K562 (cell line): Measurements from ENCODE around the gene MMEL1. TPM values are rescaled to one million over a fixed set of nuclear protein-coding genes. Genes with fewer than 3 reads are reported as not detected.

Experiments used
- ATAC-seq: fragments of 200-7000 bp; cut with Tn5 transposase; 3 replicates; pipeline ENCODE4 v1.9.1; 2020; ENCODE audit warnings: moderate library complexity
- BruUV-seq: library from RNA; stranded (reverse); fragments of 400-500 nt; replicated peaks from 2 replicates; lab custom pipeline; 2021; lab: Mats Ljungman, UMichigan
- CTCF ChIA-PET: fragments of 300-600 bp; formaldehyde crosslinking; extraction: SDS; loops from one replicate; lab custom pipeline; 2021; ENCODE audit warnings: low intra/inter-chr PET ratio; lab: Yijun Ruan, JAX
- POLR2A ChIA-PET: fragments of 300-600, 350-650 bp; sonication (Branson Sonifier 250); formaldehyde crosslinking; extraction: SDS; loops from one replicate; lab custom pipeline; 2021; ENCODE audit warnings: antibody characterized with exemption, inconsistent platforms; lab: Yijun Ruan, JAX
- DNase-seq, 4 experiments: peaks; one replicate each; pipeline versions ENCODE4 v3.0.0 to v3.0.0-alpha.2; 2011 to 2018; ENCODE audit warnings: low spot score in 3 of 4, mixed read lengths in 3 of 4; ENCODE audit errors: extremely low read depth in 1 of 4
- FAIRE-seq: peaks from 2 replicates; lab custom pipeline; 2011; peaks lifted over from hg19 to GRCh38; lab: Jason Lieb, UNC
- H2AFZ ChIP-seq: 2 replicates; pipeline ENCODE4 v1.6.0; 2011; ENCODE audit warnings: low read depth, low read length, control low read depth, inconsistent platforms
- H3K27ac ChIP-seq: fragments of 200-600 bp; 3 replicates; pipeline ENCODE4 v1.8.0; 2011; ENCODE audit warnings: low read depth, mild to moderate bottlenecking, control low read depth, inconsistent platforms, low read length, moderate library complexity, mixed read lengths; ENCODE audit errors: extremely low read depth
- H3K27me3 ChIP-seq, 2 experiments: fragments of 300-600 bp in 1 of 2; 2 replicates in 1 of 2; 3 replicates in 1 of 2; pipeline versions ENCODE4 v1.6.0 to v1.8.0; 2011; ENCODE audit warnings: inconsistent platforms in 2 of 2, low read length in 2 of 2, mild to moderate bottlenecking in 1 of 2, mixed read lengths in 1 of 2, moderate library complexity in 1 of 2; ENCODE audit not compliant: control insufficient read depth in 2 of 2, insufficient read depth in 2 of 2
- H3K36me3 ChIP-seq: fragments of 300-600 bp; 3 replicates; pipeline ENCODE4 v1.8.0; 2011; ENCODE audit warnings: mild to moderate bottlenecking, low read length, inconsistent platforms; ENCODE audit not compliant: control insufficient read depth, insufficient read depth
- H3K4me1 ChIP-seq, 2 experiments: fragments of 200-600 bp in 1 of 2; replicated peaks in 1 of 2; 2 replicates in 1 of 2; 3 replicates in 1 of 2; pipeline versions ENCODE4 v1.5.1 to v1.8.0; 2011; ENCODE audit warnings: inconsistent platforms in 2 of 2, low read length in 2 of 2, mild to moderate bottlenecking in 1 of 2, mixed read lengths in 1 of 2, moderate library complexity in 1 of 2; ENCODE audit not compliant: control insufficient read depth in 2 of 2, insufficient read depth in 2 of 2
- H3K4me2 ChIP-seq: 2 replicates; pipeline ENCODE4 v1.6.1; 2011; ENCODE audit warnings: low read length, control low read depth, inconsistent platforms, mixed read lengths; ENCODE audit not compliant: insufficient read depth
- H3K4me3 ChIP-seq: fragments of 200-600 bp; sonication (generic), shearing (Covaris generic); 2 replicates; pipeline ENCODE4 v1.5.1; 2016; ENCODE audit warnings: control low read depth, inconsistent platforms
- H3K79me2 ChIP-seq: fragments of 200-600 bp; 3 replicates; pipeline ENCODE4 v1.8.0; 2011; ENCODE audit warnings: low read length, inconsistent platforms; ENCODE audit not compliant: control insufficient read depth, insufficient read depth
- H3K9ac ChIP-seq, 2 experiments: 2 replicates each; pipeline versions ENCODE4 v1.6.0 to v1.6.1; 2011; ENCODE audit warnings: low read depth in 2 of 2, low read length in 2 of 2, control low read depth in 1 of 2, inconsistent platforms in 1 of 2, mild to moderate bottlenecking in 1 of 2, mixed read lengths in 1 of 2; ENCODE audit not compliant: insufficient read depth in 1 of 2
- H3K9me1 ChIP-seq: one replicate; pipeline ENCODE4 v1.6.0; 2011; ENCODE audit warnings: inconsistent platforms, mild to moderate bottlenecking, low read length, moderate library complexity; ENCODE audit not compliant: control insufficient read depth, insufficient read depth
- H3K9me3 ChIP-seq: replicated peaks from 2 replicates; pipeline ENCODE4 v1.5.1; 2011; ENCODE audit warnings: low read depth, low read length, inconsistent platforms; ENCODE audit not compliant: control insufficient read depth, insufficient read depth
- H4K20me1 ChIP-seq: replicated peaks from 2 replicates; pipeline ENCODE4 v1.6.1; 2011; ENCODE audit warnings: low read length, inconsistent platforms, mixed read lengths; ENCODE audit not compliant: control insufficient read depth, insufficient read depth
- BDP1 ChIP-seq: IDR thresholded peaks from 3 replicates; pipeline ENCODE4 v1.6.1; 2011; ENCODE audit not compliant: insufficient read length, insufficient read depth
- BHLHE40 ChIP-seq: IDR thresholded peaks from 2 replicates; pipeline ENCODE4 v1.6.1; 2011; ENCODE audit warnings: low read length, improper control_type of control experiment
- CBX1 ChIP-seq: sonication (generic); IDR thresholded peaks from 2 replicates; pipeline ENCODE4 v1.6.1; 2016; ENCODE audit warnings: antibody characterized with exemption, low read depth, mild to moderate bottlenecking
- LCOR ChIP-seq: sonication (generic); formaldehyde crosslinking; IDR thresholded peaks from 2 replicates; pipeline ENCODE4 v1.8.0; 2022; ENCODE audit warnings: mild to moderate bottlenecking, missing genetic modification reagents
- PURB ChIP-seq: sonication (generic); formaldehyde crosslinking; IDR thresholded peaks from 2 replicates; pipeline ENCODE4 v1.9.0; 2021; ENCODE audit warnings: low read depth, mild to moderate bottlenecking, missing genetic modification reagents
- WGBS: fragments of 100-300 bp; shearing (Covaris generic); methylation state at CpG from one replicate; pipeline ENCODE4 v1.1.6; 2016; ENCODE audit warnings: low coverage, mixed read lengths; ENCODE audit not compliant: insufficient coverage; ENCODE audit errors: missing lambda C conversion rate; 5-methylcytosine and 5-hydroxymethylcytosine counted together
- in situ Hi-C: fragments of 300-500 bp; cut with MboI; formaldehyde crosslinking; loops from 4 replicates; pipeline ENCODE4 v1.15.0; 2018; ENCODE audit warnings: inconsistent platforms, mixed read lengths
- intact Hi-C: fragments of 100-400 bp; cut with micrococcal nuclease; formaldehyde crosslinking; loops from 2 replicates; pipeline ENCODE4 v1.14.2; 2022
- polyA plus RNA-seq, 8 experiments: library from polyadenylated mRNA; depleted of rRNA in 4 of 8; stranded (reverse) in 5 of 8; unstranded in 3 of 8; fragments of >200 nt; fragmentation: Nextera tagmentation in 2 of 8; fragmentation: Illumina TruSeq in 1 of 8; extraction: Ambion mirVana in 2 of 8; extraction: Trizol in 1 of 8; gene quantifications; 2 replicates each; pipeline versions ENCODE4 v1.2.1 to v1.2.3, GENCODE V29; 2011 to 2014; ENCODE audit warnings: inconsistent platforms in 1 of 8, missing spikeins in 1 of 8
- total RNA-seq, 7 experiments: library from RNA; depleted of rRNA in 6 of 7; stranded (reverse); fragments of >200 nt in 6 of 7; fragmentation: Illumina TruSeq in 2 of 7; extraction: Trizol in 2 of 7; gene quantifications; 2 replicates each; pipeline versions ENCODE4 v1.2.1 to v1.2.3, GENCODE V29; 2011 to 2021; ENCODE audit warnings: low replicate concordance in 1 of 7

MMEL1 gene
- total and polyA plus RNA-seq, 9 of the 15 experiments (the other 6 are each of a cell fraction or from before 2014, with no cell fraction given) = not detected

DNA sequence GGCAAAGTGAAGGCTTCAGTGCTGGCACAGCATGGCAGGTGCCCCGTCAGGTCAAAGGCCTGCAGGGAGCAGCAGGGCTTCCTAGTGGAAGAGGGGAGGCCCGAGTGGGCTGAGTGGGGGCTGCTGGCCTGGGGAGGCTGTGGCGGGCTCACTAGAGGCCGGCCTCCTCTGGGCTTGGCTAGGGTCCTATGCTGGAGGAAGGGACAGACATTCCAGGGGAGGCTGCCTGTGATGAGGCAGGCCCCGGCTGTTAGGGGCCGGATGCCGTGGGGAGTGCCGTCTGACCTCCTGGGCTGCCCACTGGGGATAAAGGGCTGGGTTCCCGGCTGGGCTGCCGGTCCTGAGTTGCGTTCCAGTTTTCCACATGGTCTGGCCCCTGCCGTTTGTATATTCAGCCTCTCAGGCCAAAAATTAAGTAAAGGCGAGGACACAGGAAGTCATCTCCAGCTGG, 25.1 kb downstream of the MMEL1 start (continued):
- TF ChIP-seq LCOR (CRISPR knock-in tag) (no peak), CBX1 (no peak), BDP1 (no peak)

DNA sequence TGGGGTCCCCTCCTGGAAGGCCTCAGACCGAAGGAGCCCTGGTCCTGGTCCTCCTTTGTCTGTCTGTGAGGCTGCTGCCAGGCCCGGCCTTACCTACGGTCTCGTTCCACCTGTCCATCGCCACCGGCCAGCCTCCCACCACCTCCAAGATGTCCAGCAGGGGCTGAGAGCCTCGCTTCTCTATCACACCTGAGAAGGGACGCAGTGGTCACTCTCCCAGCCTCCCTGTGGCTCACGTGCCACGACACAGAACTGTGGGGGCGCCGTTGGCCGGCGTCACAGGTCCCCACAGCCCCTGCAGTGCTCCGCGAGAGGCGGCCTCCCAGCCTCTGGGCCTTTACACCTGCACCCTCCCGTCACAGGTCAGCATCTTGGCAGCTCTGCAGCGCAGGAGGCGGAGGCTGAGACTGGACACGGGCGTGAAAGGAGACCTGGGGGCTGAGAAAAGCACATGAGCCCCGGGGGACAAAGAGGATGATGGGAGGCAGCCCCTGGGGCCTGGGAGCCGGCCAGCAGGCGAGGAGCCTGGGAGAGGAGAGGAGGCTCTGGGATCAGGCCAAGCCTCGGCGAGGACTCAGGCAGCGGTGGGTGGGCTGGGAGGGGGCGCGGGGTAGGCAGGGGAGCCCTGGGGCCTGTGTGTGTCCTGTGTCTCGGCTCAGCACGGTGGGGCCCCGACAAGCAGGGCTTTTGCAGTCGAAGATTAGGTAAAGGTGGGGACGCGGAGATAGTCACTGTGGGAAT, 25.8 kb downstream of the MMEL1 start:
- ChIA-PET POLR2A (no interaction called here), CTCF (no interaction called here)
- Histone ChIP-seq H3K4me2 (no peak overlapping the region), H3K4me1 (peaks cover 0 to 52% of the 10 kb centered on the region in 2 experiments; a peak in 2 of 5 replicates), H3K27me3 (peaks cover 22 to 60% of the 10 kb centered on the region in 2 experiments; a peak in 4 of 5 replicates), H4K20me1 (peaks cover 4% of the 10 kb centered on the region; the same call in 1 of the 2 replicates), H3K9me3 (no peaks in the 10 kb centered on the region), H3K79me2 (no peaks in the 10 kb centered on the region), H3K4me3 (no peak overlapping the region), H3K9me1 (no peaks in the 10 kb centered on the region), H3K9ac (no peak overlapping the region), H3K36me3 (no peaks in the 10 kb centered on the region), H2AFZ (no peak overlapping the region), H3K27ac (no peak overlapping the region)
- TF ChIP-seq BHLHE40 (0 out of 2 replicates have a peak, but pooled peaks have one; percentile 7), PURB (CRISPR knock-in tag) (no peak)
- no peak for DNase-seq
- ATAC-seq = no peak
- intact Hi-C loops (no loop called here), in situ Hi-C loops (no loop called here)
- FAIRE-seq = no peak
- BruUV-seq = no TSS peak
- 9% methylated on average over 25 of the region's 36 CpGs for WGBS
